GM18520 (cell line): ENCODE results near the gene CLCA2.

Experiments
- ATAC-seq: cut with Tn5 transposase; IDR thresholded peaks from one replicate; pipeline ENCODE4 v1.9.1; 2021; ENCODE audit not compliant: unreplicated experiment

The CLCA2 gene

DNA sequence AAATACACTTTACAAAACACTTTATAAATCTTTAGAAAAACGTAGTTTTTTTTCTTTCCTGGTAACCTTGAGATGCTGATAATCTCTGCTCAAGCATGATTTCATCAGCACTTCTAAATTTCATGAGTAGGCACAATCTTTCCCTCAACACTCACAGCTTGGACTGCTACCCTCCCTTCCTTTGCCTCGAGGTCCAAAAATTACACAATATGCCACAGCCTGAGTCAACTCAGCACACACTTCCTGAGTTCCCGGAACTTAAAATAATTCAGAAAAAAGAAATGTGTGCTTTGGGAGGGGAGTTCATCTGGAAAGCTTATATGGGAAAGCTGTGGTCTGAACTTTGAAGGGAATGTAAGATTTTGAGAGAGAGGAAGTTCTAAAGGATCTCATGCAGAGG is 5.9 kb downstream of the CLCA2 start:
- ATAC-seq, result no peak

DNA sequence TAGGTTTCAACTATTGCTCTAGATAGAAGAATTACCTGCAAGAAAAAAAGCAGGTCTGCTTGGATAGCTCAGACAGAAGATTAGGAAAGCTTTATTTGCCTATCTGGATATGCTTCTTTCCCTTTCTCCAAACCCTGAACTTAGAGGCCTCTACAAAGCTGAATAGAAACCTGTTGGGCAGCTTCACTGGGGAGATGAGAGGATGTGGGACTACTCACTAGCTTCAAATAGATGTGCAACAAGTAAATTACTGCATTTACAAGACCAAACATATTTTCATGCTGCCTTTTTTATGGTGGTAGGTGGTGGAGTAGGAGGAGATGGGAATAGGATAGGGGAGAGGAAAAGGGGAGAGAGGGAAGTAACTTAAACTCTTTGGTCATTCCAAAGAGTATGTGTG is 6.4 kb downstream of the CLCA2 start:
- no peak for ATAC-seq

- no peak for ATAC-seq
Measured at GRCh38 chr1:86434059-86434458, 10.1 kb downstream of the CLCA2 start.

DNA sequence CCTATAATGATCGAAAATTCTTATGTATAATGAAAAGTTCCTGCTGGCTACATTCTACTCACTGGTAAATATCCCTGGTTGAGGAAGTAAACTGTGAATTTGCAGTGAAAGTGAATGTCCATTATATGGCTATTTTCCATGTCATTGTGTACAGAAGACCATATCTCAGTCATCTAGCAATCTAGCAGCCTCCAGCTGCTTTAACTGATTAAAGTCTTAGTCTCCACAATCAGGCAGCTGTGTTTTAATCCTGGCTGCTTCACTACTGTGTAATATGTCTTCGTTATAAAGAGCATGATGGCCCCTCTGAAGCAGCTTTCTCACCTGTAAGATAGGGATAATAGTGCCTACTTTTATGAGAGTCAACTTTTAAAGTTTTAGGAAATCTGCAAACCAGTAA is 11.4 kb downstream of the CLCA2 start:
- no peak for ATAC-seq

DNA sequence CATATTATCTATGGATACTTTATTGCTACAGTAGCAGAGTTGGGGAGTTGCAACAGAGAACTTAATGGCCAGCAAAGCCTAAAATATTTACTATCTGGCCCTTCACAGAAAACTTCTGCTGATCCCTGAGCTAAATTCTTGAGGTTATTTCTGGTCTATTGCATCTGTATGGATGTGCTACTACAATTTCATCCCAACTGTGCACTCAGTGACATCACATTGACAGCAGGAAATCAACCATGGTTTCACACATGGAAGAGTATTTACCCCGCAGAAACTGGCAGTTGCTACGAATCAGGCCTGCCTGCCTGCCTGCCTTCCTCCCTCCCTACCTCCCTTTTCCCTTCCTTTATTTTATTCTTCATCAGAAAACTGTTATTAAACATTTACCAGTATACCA is 12.1 kb downstream of the CLCA2 start:
- no peak for ATAC-seq

GRCh38 chr1:86441581-86441980 is 17.6 kb downstream of the CLCA2 start:
- no peak for ATAC-seq

DNA sequence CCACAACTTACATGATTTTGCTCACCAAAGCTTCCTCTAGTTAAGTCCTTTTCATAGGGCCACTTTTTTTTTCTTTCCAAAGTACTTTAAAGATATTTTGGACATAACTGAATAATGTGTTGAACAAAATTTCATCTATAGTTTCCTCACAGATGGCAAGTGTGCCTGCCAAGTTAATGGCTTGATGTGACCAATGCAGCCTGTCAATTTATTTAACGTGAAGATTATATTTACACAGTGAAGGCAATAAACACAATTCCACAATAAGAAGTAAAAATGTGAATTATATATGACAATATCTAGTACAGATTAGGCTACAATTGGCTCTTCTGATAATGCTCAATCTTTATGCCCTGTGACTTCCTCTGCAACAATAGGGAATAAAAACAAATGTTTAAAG is 18.0 kb downstream of the CLCA2 start:
- no peak for ATAC-seq

DNA sequence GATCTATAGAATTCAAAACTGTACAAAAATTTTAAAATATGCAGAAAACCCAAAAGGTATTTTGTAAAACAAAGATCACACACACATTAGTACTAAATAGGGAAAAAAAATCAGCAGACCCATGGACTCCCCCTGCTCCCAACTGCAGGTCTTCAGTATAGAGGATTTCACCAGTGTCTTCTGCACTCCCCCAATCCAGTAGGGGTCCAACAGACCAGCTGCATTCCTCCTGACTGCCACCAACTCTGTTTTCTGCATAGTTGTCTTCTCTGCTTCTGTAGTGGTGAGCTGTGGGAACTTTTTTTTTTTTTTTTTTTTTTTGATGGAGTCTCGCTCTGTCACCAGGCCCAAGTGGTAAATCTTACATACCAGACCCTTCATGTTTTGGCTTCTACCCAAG is 21.9 kb downstream of the CLCA2 start:
- ATAC-seq, result no peak

DNA sequence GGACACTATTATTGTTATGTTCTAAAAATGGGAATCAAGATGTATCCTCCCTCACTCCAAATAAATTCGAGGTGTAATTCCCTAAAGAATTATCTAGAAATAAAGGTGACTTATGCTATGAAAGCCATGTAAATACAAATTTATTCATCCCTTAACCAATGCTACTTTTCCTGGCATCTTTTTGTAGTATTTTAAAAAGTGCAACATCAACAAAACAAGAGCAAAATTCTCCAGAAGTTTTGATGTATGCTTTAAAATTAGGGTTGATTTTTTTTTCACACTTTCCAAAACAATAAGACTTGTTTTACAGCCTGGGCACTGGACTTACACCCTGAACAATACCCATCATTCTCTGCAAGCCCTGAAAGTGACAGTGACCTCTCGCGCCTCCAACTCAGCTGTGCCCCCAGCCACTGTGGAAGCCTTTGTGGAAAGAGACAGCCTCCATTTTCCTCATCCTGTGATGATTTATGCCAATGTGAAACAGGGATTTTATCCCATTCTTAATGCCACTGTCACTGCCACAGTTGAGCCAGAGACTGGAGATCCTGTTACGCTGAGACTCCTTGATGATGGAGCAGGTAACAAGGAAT is 23.3 kb downstream of the CLCA2 start:
- no peak for ATAC-seq

- no peak for ATAC-seq
Measured at GRCh38 chr1:86448670-86449069, 24.7 kb downstream of the CLCA2 start.

GRCh38 chr1:86449103-86449502 is 25.1 kb downstream of the CLCA2 start:
- no peak for ATAC-seq

- ATAC-seq, result no peak
Measured at GRCh38 chr1:86450847-86451246, 26.9 kb downstream of the CLCA2 start.

DNA sequence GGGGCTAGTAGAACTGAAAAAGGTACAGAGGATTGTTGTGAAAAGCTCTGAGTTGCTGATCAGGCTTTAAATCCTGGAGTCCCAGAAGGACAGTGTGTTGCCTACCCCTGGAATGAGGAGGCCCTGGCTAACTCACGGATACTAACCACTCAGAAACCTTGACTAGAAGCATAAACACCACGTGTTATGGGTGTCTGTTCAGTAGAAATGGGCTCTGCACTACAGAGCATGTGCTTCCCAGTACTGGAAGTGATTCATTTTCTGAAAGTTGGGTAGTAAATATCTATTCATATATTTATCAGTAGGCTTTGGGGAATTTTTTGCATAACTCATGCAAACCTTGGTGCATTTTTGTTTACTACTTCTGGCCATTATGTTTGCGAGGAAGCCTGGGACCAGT is 29.7 kb downstream of the CLCA2 start:
- ATAC-seq, result no peak

DNA sequence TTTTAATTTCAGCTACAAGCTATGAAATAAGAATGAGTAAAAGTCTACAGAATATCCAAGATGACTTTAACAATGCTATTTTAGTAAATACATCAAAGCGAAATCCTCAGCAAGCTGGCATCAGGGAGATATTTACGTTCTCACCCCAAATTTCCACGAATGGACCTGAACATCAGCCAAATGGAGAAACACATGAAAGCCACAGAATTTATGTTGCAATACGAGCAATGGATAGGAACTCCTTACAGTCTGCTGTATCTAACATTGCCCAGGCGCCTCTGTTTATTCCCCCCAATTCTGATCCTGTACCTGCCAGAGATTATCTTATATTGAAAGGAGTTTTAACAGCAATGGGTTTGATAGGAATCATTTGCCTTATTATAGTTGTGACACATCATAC is 31.1 kb downstream of the CLCA2 start:
- ATAC-seq, result no peak

DNA sequence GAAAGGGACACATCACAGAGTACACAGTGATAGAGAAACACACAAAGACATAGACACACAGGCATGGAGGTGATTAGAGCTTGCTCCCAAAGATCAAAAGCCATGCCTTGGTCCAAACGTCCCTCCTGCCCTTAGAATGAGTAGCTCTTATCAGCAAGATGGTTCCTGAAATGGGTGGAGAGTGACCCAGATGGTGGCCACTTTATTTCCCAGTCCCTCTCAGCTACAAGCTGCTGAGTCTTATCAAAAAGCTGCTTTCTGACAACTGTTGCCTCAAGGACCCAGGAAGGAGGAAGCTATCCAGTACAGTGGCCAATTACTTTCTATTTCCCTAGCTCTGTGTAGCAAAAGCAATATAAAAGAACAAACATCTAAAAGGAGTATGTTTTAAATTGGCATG is 37.0 kb downstream of the CLCA2 start:
- ATAC-seq, result no peak

DNA sequence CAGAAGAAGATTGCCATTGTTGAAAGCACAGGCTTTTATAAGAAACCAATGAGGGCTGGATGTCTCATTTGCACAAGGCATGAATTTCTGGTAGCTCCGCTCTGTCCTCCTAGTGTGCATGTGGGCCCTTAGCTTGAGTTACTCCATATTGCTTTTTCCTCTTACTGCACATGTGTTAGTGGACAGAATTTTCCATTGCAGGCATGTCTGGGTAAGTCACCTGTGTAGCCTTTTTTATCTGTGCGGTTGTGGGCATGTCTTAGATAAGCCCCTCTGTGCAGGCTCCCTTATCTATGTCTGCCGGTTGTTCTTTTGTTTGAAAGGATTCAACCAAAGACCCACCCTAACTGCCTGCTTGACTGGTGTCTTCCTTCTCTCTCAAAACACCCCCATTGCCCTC is 37.5 kb downstream of the CLCA2 start:
- no peak for ATAC-seq

DNA sequence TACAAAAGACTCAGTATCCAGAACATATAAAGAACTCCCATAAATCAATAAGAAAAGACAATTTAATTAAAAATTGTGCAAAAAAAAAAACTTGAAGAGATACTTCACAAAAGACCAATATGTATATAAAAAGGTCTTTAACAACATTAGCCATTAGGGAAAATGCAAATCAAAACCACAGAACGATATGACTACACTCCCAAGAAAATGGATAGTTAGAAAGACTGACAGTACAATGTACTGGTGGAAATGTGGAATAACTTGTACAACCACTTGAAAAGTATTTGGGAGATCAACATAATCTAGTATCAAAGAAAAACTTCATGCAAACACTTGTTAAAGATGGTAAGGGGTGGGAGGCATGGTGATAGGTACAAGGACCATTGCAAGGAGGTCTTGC is 40.8 kb downstream of the CLCA2 start:
- ATAC-seq, result no peak

- no peak for ATAC-seq
Measured at GRCh38 chr1:86466109-86466844, 42.3 kb downstream of the CLCA2 start.

- no peak for ATAC-seq
Measured at GRCh38 chr1:86466986-86467385, 43.0 kb downstream of the CLCA2 start.

GRCh38 chr1:86468501-86468977 is 44.6 kb downstream of the CLCA2 start, which contains the start of gene CLCA1:
Gene CLCA1, plus strand, starts transcription at chr1:86468927. Its CDS starts 45 bp downstream, at chr1:86468972.
- no peak for ATAC-seq

DNA sequence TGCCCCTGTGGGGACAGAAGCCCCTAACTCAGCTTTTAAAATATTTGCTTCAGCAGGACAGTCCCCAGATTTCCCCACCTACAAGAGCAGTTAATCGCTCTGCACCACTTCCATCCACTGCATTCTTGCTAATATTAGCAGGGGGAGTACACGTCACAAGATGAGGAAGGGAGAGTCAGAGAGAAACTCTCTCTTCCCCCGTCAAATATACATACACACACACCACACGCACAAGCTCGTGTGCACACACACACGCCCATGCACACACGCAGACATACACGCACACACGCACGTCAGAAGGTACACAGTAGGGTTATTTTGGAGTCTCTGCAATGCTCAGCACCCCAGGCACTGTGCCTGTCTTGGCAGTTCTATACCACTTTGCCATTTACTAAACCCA is 46.9 kb downstream of the CLCA2 start:
- ATAC-seq, result no peak

- ATAC-seq, result no peak
Measured at GRCh38 chr1:86471291-86471690, 47.3 kb downstream of the CLCA2 start.

DNA sequence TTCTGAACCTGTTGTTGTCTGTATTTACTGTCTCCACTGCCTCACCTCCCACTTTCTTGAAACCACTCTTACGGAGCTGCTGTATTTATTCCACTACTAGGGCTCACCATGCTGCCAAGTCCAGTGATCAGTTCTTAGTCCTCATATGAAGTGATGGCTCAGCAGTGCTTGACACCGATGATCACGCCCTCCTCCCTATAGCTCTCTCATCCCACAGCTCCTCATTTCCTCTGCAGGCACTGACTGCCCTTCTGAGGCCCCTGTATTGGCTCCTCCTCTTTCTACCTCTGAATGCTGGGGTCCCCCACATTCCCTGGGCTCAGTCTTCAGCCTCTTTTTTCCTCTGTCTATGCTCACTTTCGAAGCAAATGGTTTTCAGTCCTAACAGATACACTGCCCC is 48.2 kb downstream of the CLCA2 start:
- no peak for ATAC-seq
